Embryonic facial prominence (tissue), 1 donor: ENCODE data around the gene ARHGEF16.

ENCODE experiments used
- DNase-seq: peaks from one replicate; pipeline ENCODE4 v3.0.0-alpha.2; 2016; ENCODE audit errors: extremely low spot score

Gene ARHGEF16

DNA sequence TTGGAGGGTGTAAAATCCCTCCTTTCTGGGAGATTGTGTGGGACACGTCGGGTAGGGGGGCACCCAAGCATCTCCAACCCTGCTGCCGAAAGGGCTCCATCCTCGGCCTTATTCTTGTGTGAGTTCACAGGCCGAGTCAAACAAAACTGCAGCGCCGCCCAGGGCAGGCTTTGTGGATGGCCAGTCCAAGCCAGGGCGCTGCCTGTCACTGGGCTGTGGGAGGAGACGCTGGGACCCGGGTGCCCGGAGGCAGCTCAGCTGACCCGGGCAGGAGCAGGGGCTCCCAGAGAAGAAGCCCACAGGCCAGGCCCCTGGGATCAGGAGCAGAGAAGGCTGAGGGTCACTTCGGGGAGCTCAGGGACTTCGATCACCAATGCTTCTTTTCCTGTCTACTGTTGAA is 31.8 kb upstream of the ARHGEF16 start:
- no peak for DNase-seq

GRCh38 chr1:3423245-3423829 is 31.1 kb upstream of the ARHGEF16 start:
- DNase-seq = no peak

GRCh38 chr1:3423896-3424611 is 30.4 kb upstream of the ARHGEF16 start:
- DNase-seq = no peak

GRCh38 chr1:3425486-3426215 is 28.8 kb upstream of the ARHGEF16 start:
- no peak for DNase-seq

- DNase-seq = no peak
Measured at GRCh38 chr1:3426956-3427535, 27.4 kb upstream of the ARHGEF16 start.

GRCh38 chr1:3427711-3428704 is 26.5 kb upstream of the ARHGEF16 start:
- no peak for DNase-seq

DNA sequence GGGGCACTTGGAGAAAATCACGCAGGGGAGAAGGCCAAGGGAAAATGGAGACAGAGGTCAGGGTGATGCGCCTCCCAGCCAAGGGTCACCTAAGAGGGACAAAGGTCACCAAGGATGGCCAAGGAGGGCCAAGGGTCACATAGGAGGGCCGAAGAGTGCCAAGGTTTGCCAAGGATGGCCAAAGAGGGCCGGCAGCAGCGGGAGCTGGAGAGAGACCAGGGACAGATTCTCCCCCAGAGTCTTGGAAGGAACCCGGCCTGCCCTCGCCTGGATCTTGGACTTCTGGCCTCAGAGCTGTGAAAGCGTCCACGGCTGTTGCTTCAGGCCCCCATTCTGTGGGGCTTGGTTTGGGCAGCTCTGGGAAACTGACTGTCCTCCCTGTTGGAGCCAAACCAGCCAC is 25.6 kb upstream of the ARHGEF16 start:
- DNase-seq = no peak

- no peak for DNase-seq
Measured at GRCh38 chr1:3429320-3429719, 25.1 kb upstream of the ARHGEF16 start.

GRCh38 chr1:3429766-3430165 is 24.7 kb upstream of the ARHGEF16 start:
- DNase-seq = no peak

- DNase-seq = no peak
Measured at GRCh38 chr1:3430406-3430805, 24.1 kb upstream of the ARHGEF16 start.

DNA sequence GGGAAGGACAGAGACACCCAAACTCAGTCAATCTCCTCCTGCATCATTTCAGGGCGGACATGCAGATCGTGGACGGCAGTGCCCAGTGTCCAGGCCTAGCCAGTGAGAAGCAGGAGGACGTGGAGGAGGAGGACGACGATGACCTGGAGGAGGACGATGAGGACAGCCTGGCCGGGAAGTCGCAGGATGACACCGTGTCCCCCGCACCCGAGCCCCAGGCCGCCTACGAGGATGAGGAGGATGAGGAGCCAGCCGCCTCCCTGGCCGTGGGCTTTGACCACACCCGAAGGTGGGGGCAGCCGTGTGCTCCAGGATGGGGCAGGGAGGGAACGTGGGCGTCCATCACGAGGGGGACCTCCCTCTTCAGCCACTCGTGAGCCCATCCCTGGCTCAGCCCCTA is 23.6 kb upstream of the ARHGEF16 start:
- no peak for DNase-seq

DNA sequence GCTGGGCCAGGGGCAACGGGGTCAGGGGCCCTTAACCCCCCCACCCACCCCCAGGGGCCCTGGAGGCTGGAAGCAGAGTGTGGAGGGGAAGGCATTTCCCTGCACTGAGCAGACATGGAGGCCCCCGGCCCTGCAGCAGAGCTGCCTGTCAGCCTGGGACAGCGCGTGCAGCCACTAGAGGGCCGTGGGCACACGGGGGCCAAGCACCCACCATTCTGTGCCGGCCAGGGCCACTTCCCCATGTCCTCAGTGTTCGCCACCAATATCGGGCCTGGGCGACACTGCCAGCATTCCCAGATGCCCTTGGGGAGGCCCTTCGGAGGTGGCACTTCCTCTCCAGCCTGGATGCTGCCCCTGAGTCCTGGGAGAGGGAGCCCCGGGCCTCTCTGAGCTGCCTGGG is 23.2 kb upstream of the ARHGEF16 start:
- no peak for DNase-seq

DNA sequence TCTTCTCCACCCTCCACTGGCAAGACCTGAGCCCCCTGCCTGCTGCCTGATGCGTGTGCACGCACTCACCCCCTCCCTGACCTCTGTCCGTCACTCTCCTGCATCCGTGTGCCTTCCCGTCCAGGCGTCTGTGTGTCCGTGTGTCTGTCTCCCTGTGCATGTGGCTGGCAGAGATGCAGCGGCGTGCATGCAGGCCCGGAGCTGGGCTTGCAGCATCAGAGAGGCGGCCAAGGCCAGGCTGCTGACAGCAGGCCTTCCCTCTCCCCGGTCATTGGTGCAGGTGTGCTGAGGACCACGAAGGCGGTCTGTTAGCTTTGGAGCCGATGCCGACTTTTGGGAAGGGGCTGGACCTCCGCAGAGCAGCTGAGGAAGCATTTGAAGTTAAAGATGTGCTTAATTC is 22.8 kb upstream of the ARHGEF16 start:
- DNase-seq = no peak

DNA sequence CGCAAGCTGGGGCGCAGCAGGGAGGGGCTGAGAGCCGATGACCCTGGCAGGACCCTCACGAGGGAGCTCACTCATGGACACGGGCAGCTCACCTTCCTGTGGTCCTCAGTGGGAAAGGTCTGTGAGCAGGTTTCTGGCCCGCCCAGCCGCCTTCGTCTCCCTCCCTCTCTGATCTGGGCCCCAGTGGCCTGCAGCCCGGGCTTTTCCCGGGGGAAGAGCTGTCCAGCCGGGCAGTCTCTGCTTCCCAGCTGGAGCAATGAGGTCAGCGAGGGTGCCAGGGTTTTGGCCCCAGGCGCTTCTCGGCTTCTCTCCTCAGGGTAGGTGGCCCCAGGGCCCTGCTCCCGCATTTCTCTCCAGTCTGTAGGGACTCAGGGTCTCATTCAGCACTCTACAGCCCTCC is 22.2 kb upstream of the ARHGEF16 start:
- DNase-seq = no peak

GRCh38 chr1:3433076-3433475 is 21.4 kb upstream of the ARHGEF16 start:
- DNase-seq = no peak

DNA sequence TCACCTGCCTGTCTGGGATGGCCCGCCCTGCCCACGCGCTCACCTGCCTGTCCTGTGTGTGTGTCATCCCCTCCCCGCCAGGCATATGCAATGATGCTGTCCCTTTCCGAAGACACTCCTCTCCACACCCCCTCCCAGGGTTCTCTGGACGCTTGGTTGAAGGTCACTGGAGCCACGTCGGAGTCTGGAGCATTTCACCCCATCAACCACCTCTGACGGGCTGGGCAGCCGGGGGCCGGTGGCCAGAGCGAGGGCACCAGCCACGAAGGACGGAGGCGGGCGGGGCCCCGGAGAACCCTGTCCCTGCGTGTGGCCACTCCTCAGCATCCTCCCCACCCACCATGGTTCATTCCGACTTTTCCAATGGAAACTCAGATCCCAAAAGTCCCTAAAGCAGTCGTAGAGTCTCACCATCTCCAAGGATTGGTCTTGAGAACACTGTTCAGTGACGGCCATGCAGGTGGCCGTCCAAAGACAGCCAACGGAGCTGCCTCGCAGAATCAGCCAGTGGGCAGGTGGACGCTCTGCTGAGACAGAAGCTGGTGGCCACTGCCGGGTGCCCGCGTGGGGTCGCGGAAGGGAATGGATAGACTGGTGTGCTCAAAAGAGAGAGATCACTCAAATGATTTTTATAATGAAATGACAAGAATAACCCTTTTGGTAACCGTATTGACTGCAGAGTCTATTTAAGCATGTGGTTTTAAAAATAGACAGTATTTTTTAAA is 20.7 kb upstream of the ARHGEF16 start:
- DNase-seq = no peak

DNA sequence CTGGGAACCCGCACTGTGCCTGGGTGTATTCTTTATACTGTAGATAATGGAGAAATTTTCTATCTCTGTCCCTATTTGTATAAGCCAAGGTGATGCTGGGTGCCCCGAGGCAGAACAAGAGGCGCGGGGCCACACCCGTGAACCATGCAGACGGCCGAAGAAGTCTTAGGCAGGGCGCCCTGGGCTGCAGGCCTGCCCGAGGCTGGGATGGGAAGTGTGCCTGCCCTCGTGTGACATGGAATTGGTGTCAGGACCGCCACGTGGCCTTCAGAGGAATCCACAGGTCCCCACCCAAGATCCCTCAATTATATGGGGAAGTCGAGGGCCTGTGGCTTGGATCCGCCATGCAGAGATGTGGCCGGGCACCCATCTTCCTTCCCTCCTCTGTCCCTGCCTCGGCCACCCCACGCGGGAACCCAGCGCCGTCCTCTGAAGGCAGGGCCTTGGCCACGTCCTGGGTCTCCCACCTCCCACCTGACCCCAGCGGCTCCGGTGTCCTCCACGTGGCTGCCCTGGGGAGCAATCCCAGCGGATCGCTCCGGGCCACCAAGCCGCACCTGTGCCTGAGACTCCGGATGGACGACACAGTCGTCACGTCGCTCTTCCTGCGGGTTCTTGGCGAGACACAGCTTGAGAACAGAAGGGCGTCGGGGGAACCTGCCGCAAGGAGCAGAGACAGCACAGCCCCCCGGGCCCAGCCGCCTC is 19.9 kb upstream of the ARHGEF16 start:
- no peak for DNase-seq

DNA sequence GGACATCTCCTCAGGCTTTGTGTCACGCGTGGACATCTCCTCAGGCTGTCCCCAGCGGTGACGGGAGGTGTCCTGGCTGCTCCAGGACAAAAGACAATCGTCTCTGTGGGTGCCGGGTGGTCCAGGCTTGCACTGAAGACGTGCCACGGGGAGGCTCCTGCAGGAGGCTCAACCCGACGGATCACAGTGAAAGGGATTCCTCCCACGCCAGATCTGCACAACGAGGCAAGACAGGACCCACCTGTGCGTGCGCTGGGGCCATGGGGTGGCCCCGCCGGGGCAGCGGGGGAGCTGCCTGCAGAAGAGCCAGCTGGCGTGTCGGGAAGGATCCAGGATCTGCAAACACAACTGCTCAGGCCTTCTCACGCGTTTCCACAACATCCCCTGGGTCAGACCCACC is 18.8 kb upstream of the ARHGEF16 start:
- DNase-seq = no peak

- DNase-seq = no peak
Measured at GRCh38 chr1:3436451-3436850, 18.0 kb upstream of the ARHGEF16 start.

DNA sequence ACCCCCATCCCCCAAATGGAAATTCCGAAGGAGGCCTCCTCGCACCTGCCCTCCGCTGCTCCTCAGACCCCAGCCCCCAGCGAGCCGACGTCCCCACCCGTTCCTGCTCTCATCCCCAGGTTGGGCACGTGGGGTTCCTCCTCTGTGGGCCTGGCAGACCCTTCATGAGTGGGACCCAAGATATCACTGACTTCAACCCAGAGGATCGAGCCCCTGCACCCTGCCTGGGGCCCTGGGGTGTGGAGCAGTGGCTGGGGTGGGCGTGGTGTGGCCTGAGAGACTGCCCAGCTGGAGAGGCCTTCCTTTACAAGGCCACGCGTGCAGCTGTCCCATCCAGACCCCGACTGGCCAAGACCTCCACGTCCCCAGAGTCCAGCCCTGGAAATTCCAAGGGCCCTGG is 17.6 kb upstream of the ARHGEF16 start:
- no peak for DNase-seq
